CD14-positive monocyte (primary cell): ENCODE measurements around the gene DSC3. TPM values are rescaled to one million over a fixed set of nuclear protein-coding genes. Genes with fewer than 3 reads are reported as not detected.

Experiments used
- DNase-seq, 3 donors: peaks; one replicate each; pipeline ENCODE4 v3.0.0-alpha.2; 2011 to 2022
- H2AFZ ChIP-seq: 2 replicates; pipeline ENCODE4 v1.6.0; 2012; ENCODE audit warnings: mild to moderate bottlenecking, low read depth, low read length, inconsistent platforms; ENCODE audit not compliant: insufficient read depth, poor library complexity, severe bottlenecking
- H3K27ac ChIP-seq, 2 donors: 1 replicate in 1 of 2; 2 replicates in 1 of 2; pipeline ENCODE4 v1.5.1; 2012 to 2013; ENCODE audit warnings: low read length in 2 of 2, control low read depth in 1 of 2, inconsistent platforms in 1 of 2, low read depth in 1 of 2, mild to moderate bottlenecking in 1 of 2
- H3K27me3 ChIP-seq, 2 donors: one replicate each; pipeline versions ENCODE4 v1.6.0 to v1.6.1; 2011 to 2013; ENCODE audit warnings: low read length in 2 of 2; ENCODE audit not compliant: control insufficient read depth in 2 of 2, insufficient read depth in 2 of 2
- H3K36me3 ChIP-seq, 2 donors: replicated peaks in 1 of 2; 1 replicate in 1 of 2; 2 replicates in 1 of 2; pipeline versions ENCODE4 v1.5.1 to v1.6.1; 2012 to 2013; ENCODE audit warnings: low read length in 2 of 2, control low read depth in 1 of 2, inconsistent platforms in 1 of 2, mild to moderate bottlenecking in 1 of 2; ENCODE audit not compliant: insufficient read depth in 2 of 2, control insufficient read depth in 1 of 2
- H3K4me1 ChIP-seq, 2 donors: 1 replicate in 1 of 2; 2 replicates in 1 of 2; pipeline versions ENCODE4 v1.5.1 to v1.6.1; 2012 to 2013; ENCODE audit warnings: low read length in 2 of 2, control low read depth in 1 of 2, inconsistent platforms in 1 of 2, mild to moderate bottlenecking in 1 of 2, moderate library complexity in 1 of 2; ENCODE audit not compliant: insufficient read depth in 2 of 2, control insufficient read depth in 1 of 2
- H3K4me2 ChIP-seq: replicated peaks from 2 replicates; pipeline ENCODE3; 2012; ENCODE audit warnings: low read length, moderate library complexity, mild to moderate bottlenecking; ENCODE audit not compliant: poor library complexity, severe bottlenecking; ENCODE audit errors: extremely low read depth
- H3K4me3 ChIP-seq, 3 experiments: fragments of 200-600 bp in 1 of 3; sonication (generic) in 1 of 3; replicated peaks in 1 of 3; 1 replicate in 2 of 3; 2 replicates in 1 of 3; pipeline ENCODE4 v1.5.1; 2011 to 2013; ENCODE audit warnings: low read length in 3 of 3, mild to moderate bottlenecking in 3 of 3, control low read depth in 2 of 3, low read depth in 2 of 3, inconsistent platforms in 1 of 3, moderate library complexity in 1 of 3
- H3K79me2 ChIP-seq: 2 replicates; pipeline ENCODE4 v1.6.0; 2012; ENCODE audit warnings: mild to moderate bottlenecking, control low read depth, inconsistent platforms, low read length, moderate library complexity; ENCODE audit not compliant: insufficient read depth
- H3K9ac ChIP-seq: 2 replicates; pipeline ENCODE4 v1.6.0; 2017; ENCODE audit warnings: low read length, mild to moderate bottlenecking; ENCODE audit not compliant: insufficient read depth, poor library complexity, severe bottlenecking
- H3K9me3 ChIP-seq, 2 donors: replicated peaks in 1 of 2; 1 replicate in 1 of 2; 2 replicates in 1 of 2; pipeline versions ENCODE4 v1.5.1 to v1.6.1; 2012 to 2013; ENCODE audit warnings: low read length in 2 of 2, control low read depth in 1 of 2; ENCODE audit not compliant: control insufficient read depth in 1 of 2, insufficient read depth in 1 of 2
- H4K20me1 ChIP-seq: 2 replicates; pipeline ENCODE4 v1.6.0; 2012; ENCODE audit warnings: mild to moderate bottlenecking, low read length, control low read depth, moderate library complexity; ENCODE audit not compliant: insufficient read depth
- H3K27ac Mint-ChIP-seq, 7 donors: one replicate each; pipeline ENCODE4 v1.8.0; 2020; ENCODE audit warnings: mild to moderate bottlenecking in 7 of 7, mixed read lengths in 7 of 7, moderate library complexity in 6 of 7, inconsistent platforms in 2 of 7
- H3K27me3 Mint-ChIP-seq, 3 donors: one replicate each; pipeline ENCODE4 v1.8.0; 2021 to 2022; ENCODE audit warnings: low read depth in 3 of 3, mild to moderate bottlenecking in 3 of 3, mixed read lengths in 3 of 3, moderate library complexity in 3 of 3, inconsistent platforms in 1 of 3
- H3K36me3 Mint-ChIP-seq, 2 donors: one replicate each; pipeline ENCODE4 v1.8.0; 2020; ENCODE audit warnings: mixed read lengths in 2 of 2, inconsistent platforms in 1 of 2, mild to moderate bottlenecking in 1 of 2
- H3K4me1 Mint-ChIP-seq: one replicate; pipeline ENCODE4 v1.8.0; 2020; ENCODE audit warnings: mild to moderate bottlenecking, mixed read lengths
- H3K4me3 Mint-ChIP-seq, 2 donors: one replicate each; pipeline ENCODE4 v1.8.0; 2020; ENCODE audit warnings: mild to moderate bottlenecking in 2 of 2, mixed read lengths in 2 of 2, moderate library complexity in 1 of 2
- H3K9me3 Mint-ChIP-seq, 7 donors: one replicate each; pipeline ENCODE4 v1.8.0; 2020 to 2022; ENCODE audit warnings: mixed read lengths in 7 of 7, mild to moderate bottlenecking in 6 of 7, moderate library complexity in 6 of 7, inconsistent platforms in 2 of 7
- CTCF ChIP-seq: fragments of 200-600 bp; IDR thresholded peaks from one replicate; pipeline ENCODE4 v1.8.0; 2022; ENCODE audit warnings: antibody characterized with exemption, mild to moderate bottlenecking
- WGBS: methylation state at CpG from one replicate; pipeline ENCODE4 v1.1.5; 2013; ENCODE audit warnings: missing lambda C conversion rate; ENCODE audit not compliant: insufficient coverage; 5-methylcytosine and 5-hydroxymethylcytosine counted together
- intact Hi-C, 2 donors: fragments of 100-400 bp; cut with micrococcal nuclease; formaldehyde crosslinking; loops; one replicate each; pipeline versions ENCODE4 v1.15.0 to v1.15.1; 2023
- polyA plus RNA-seq, 3 donors: library from polyadenylated mRNA; depleted of rRNA in 1 of 3; unstranded in 2 of 3; stranded (reverse) in 1 of 3; fragments of 300-500 nt in 2 of 3; fragments of >200 nt in 1 of 3; fragmentation: Illumina TruSeq in 2 of 3; gene quantifications; 1 replicate in 2 of 3; 2 replicates in 1 of 3; pipeline ENCODE4 v1.2.3, GENCODE V29; 2012 to 2021

The DSC3 gene
- polyA plus RNA-seq, 3 donors = not detected

GRCh38 chr18:31010601-31011000 lies 31.9 kb downstream of the DSC3 start:
- Histone ChIP-seq H3K36me3 (no peaks in the 10 kb centered on the region), H3K9ac (no peak overlapping the region), H3K79me2 (no peaks in the 10 kb centered on the region), H4K20me1 (no peaks in the 10 kb centered on the region), H2AFZ (no peak overlapping the region), H3K4me3 (no peak overlapping the region), H3K27ac (no peak overlapping the region), H3K27me3 (peaks cover 0 to 3% of the 10 kb centered on the region in 2 donors), H3K4me1 (no peaks in the 10 kb centered on the region), H3K9me3 (no peaks in the 10 kb centered on the region), H3K4me2 (no peak overlapping the region)
- Mint-ChIP-seq H3K36me3 (no peaks in the 10 kb centered on the region), H3K4me1 (no peaks in the 10 kb centered on the region), H3K27me3 (peaks cover 2 to 3% (median 2%) of the 10 kb centered on the region in 3 donors), H3K27ac (no peak overlapping the region), H3K9me3 (no peaks in the 10 kb centered on the region), H3K4me3 (no peak overlapping the region)
- intact Hi-C loops = no loop called here
- no CpG with 5 or more reads among the region's 4 CpGs for WGBS
- TF ChIP-seq CTCF = no peak
- no peak for DNase-seq

- Histone ChIP-seq H3K9ac (no peak overlapping the region), H3K4me2 (no peak overlapping the region), H3K27me3 (no peaks in the 10 kb centered on the region), H3K4me3 (no peak overlapping the region), H3K36me3 (no peaks in the 10 kb centered on the region), H3K79me2 (no peaks in the 10 kb centered on the region), H3K27ac (no peak overlapping the region), H3K4me1 (no peaks in the 10 kb centered on the region), H4K20me1 (no peaks in the 10 kb centered on the region), H2AFZ (no peak overlapping the region), H3K9me3 (no peaks in the 10 kb centered on the region)
- no peaks in the 10 kb centered on the region for H3K4me1 Mint-ChIP-seq
- H3K27ac Mint-ChIP-seq = no peak overlapping the region
- 86% methylated on average over 6 of the region's 8 CpGs for WGBS
- no peak for TF ChIP-seq CTCF
- H3K36me3 Mint-ChIP-seq = no peaks in the 10 kb centered on the region
- H3K9me3 Mint-ChIP-seq = no peaks in the 10 kb centered on the region
- no peak overlapping the region for H3K4me3 Mint-ChIP-seq
- DNase-seq = no peak
- H3K27me3 Mint-ChIP-seq = peaks cover 2 to 10% (median 5%) of the 10 kb centered on the region in 3 donors
- intact Hi-C loops = no loop called here
These were observed 42.5 kb downstream of the DSC3 start for GRCh38 chr18:30999887-31000628.
